ENCODE data around the gene FPR1.

FPR1 gene

GRCh38 chr19:51766461-51766860, 14.8 kb upstream of the FPR1 start:
- DNase-seq (ENCODE audit: low read depth, low spot score): no peak
- in situ Hi-C loops (cut with HindIII; ENCODE audit: low sequenced_read_pairs): no loop called here
- no peak overlapping the region for H3K4me3 ChIP-seq (ENCODE audit: low read depth, low read length)
- TF ChIP-seq CTCF (IDR thresholded peaks at IDR 0.05; ENCODE audit: low read depth, low read length): no peak

- in situ Hi-C loops (cut with HindIII; ENCODE audit: low sequenced_read_pairs): no loop called here
- H3K4me3 ChIP-seq (ENCODE audit: low read depth, low read length): no peak overlapping the region
- no peak for TF ChIP-seq CTCF (IDR thresholded peaks at IDR 0.05; ENCODE audit: low read depth, low read length)
- no peak for DNase-seq (ENCODE audit: low read depth, low spot score)
Observed at GRCh38 chr19:51765086-51765485, 13.4 kb upstream of the FPR1 start.

GRCh38 chr19:51761696-51762095, 10.0 kb upstream of the FPR1 start:
- in situ Hi-C loops (cut with HindIII; ENCODE audit: low sequenced_read_pairs): no loop called here
- TF ChIP-seq CTCF (IDR thresholded peaks at IDR 0.05; ENCODE audit: low read depth, low read length): no peak
- no peak overlapping the region for H3K4me3 ChIP-seq (ENCODE audit: low read depth, low read length)
- DNase-seq (ENCODE audit: low read depth, low spot score): no peak

GRCh38 chr19:51760697-51761356, 9.1 kb upstream of the FPR1 start, which contains the start of gene FPR2:
TSS of gene FPR2 (plus strand) at chr19:51761180. CDS start at chr19:51768659, 7,479 bp downstream.
- in situ Hi-C loops (cut with HindIII; ENCODE audit: low sequenced_read_pairs): no loop called here
- H3K4me3 ChIP-seq (ENCODE audit: low read depth, low read length): no peak within 1 kb of the TSS
- no peak for DNase-seq (ENCODE audit: low read depth, low spot score)
- no peak for TF ChIP-seq CTCF (IDR thresholded peaks at IDR 0.05; ENCODE audit: low read depth, low read length)

GRCh38 chr19:51755571-51755970, 3.9 kb upstream of the FPR1 start:
- in situ Hi-C loops (cut with HindIII; ENCODE audit: low sequenced_read_pairs): no loop called here
- DNase-seq (ENCODE audit: low read depth, low spot score): no peak
- TF ChIP-seq CTCF (IDR thresholded peaks at IDR 0.05; ENCODE audit: low read depth, low read length): no peak
- H3K4me3 ChIP-seq (ENCODE audit: low read depth, low read length): no peak overlapping the region

- DNase-seq (ENCODE audit: low read depth, low spot score): no peak
- TF ChIP-seq CTCF (IDR thresholded peaks at IDR 0.05; ENCODE audit: low read depth, low read length): no peak
- no peak overlapping the region for H3K4me3 ChIP-seq (ENCODE audit: low read depth, low read length)
- in situ Hi-C loops (cut with HindIII; ENCODE audit: low sequenced_read_pairs): no loop called here
Observed at GRCh38 chr19:51754770-51755169, 3.1 kb upstream of the FPR1 start.

All from astrocyte of the spinal cord (primary cell).